Hematopoietic multipotent progenitor cell treated with erythropoietin and hydrocortisone succinate and interleukin-3 and kit ligand, for 15 days (in vitro differentiated cells): Measurements from ENCODE around the gene LZIC.
"Not testable (repeated sequence)": the region's sequence is repeated elsewhere in the genome, so short reads cannot be mapped to it uniquely, and the experiment has no call there.

Experiments used
- DNase-seq: peaks from one replicate; pipeline ENCODE4 v3.0.0-alpha.2; 2015; ENCODE audit warnings: low spot score

Gene LZIC

DNA sequence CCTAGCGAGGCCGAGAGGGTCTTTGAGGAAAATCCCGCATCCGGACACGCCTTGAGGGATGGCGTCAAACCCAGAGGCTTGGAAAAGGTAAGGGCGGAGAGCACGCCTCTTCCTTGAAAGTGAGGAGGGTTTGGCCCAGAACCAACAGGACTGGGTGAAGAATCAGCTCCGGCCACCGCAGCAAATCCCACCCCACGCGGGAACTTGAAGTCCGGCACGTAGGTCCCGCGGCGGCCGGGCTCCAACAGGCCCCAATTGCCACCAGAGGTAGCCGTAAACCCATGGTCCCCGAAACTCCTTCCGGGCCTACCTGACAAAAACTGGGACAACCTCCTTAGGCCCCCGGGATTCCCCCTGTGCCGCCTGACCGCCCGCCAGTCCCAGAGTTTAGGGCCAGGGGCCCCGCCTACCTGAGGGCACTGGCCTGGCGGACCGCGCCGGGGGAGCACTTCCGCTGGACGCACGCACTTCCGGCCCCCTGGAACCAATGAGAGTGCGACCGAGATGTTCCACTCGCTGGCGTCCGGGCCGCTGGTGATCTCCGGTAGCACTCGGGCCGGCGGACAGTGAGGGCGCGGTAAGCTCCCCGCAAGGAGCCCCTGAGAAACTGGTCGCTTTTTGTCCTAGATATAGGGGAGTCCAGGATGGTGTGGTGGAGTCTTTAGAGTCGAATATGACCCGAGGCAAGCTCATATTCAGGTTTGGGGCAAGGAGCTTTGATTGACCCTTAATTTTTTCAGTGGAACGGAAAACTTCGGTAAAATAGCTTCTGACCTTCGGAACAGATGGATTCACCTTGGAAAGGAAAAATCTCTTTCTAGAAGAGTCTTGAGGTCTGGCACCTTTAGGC lies at the start of gene LZIC, which contains the start of gene NMNAT1:
LZIC (minus strand) TSS at position 453 of the 850 bp plus-strand sequence. CDS start 6,772 bp downstream, outside the sequence.
NMNAT1 (plus strand) TSS at position 537 of the 850 bp plus-strand sequence. CDS start 28,599 bp downstream, outside the sequence.
- DNase-seq: peak; percentile 91

DNA sequence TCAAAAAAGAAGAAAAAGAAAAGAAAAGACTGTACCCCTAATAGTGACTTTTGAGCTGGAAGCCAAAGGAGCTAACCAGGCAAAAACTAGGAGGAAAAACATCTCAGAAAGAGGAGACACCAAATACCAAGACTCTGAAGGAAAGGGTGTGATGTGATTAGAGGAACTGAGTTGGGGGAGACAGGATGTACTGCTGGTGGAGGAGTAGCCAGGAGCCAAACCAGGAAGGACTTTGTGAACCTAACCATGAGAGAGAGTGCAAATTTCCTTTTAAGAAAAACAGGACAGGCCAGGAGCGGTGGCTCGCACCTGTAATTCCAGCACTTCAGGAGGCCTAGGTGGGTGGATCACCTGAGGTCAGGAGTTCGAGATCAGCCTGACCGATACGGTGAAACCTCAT lies 49.7 kb upstream of the LZIC start:
- DNase-seq: no peak

DNA sequence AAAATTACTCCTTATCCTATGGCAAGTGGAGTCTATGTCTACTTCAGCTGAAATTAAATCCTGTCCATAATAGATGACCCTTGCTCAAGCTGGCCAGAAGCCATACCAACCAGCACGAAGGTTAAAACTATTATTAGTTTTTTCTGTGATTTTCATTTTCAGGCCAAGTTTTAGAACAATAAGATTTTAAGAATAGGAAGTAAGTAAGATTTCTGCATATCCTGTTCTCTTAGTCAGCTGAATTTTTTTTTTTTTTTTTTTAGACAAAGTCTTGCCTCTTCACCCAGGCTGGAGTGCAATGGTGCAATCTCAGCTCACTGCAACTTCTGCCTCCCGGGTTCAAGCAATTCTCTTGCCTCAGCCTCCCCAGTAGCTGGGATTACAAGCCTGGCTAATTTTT lies 47.8 kb upstream of the LZIC start:
- no peak for DNase-seq

- DNase-seq: no peak
Observed at GRCh38 chr1:9989773-9990172, 46.6 kb upstream of the LZIC start.

- DNase-seq: no peak
Observed at GRCh38 chr1:9985001-9985400, 41.8 kb upstream of the LZIC start.

GRCh38 chr1:9984253-9984652 lies 41.1 kb upstream of the LZIC start:
- no peak for DNase-seq

GRCh38 chr1:9960706-9961562 lies 17.7 kb upstream of the LZIC start:
- no peak for DNase-seq

DNA sequence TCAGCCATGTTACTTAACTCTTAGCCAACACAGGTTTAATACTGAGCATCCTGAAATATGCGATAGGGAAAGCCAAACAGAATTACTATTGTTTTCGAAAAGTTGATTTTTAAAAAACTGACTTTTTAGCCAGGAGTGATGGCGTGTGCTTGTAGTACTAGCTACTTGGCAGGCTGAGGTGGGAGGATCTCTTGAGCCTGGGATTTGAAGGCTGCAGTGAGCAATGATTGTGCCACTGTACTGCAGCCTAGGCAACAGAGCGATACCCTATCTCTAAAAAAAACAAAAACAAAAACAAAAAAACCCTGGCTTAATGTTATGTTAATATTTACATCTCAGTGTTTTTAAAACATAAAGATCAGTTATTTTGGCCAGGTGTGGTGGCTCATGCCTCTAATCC lies 16.8 kb upstream of the LZIC start:
- DNase-seq: no peak

GRCh38 chr1:9957726-9958125 lies 14.5 kb upstream of the LZIC start:
- DNase-seq: no peak

GRCh38 chr1:9946315-9946714 lies 3.1 kb upstream of the LZIC start:
- no peak for DNase-seq

DNA sequence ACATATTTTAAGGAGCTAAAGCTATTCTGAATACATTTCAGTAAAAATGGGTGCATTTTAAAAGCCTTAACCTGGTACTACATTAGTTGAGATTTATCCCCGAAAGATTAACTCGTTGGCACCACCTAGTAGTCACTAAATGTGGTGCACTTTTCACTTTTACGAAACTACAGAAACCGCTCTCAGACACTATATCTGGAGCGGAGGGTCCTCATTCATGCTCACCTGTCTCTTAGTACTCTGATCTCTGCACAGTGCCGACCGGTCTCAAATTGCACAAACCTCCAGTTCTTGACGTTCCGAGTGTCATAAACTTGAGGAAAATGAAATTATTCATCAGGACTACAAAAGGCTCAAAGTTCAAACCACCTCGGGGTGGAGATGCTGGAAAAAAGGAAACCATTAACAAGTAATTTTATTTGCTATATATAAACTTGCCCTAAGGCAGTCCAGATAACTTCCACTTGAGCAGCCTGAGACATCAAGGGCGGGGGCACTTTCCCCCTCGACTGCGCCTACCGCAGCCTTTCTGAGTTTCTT lies 722 bp downstream of the LZIC start:
- peak; percentile 39 for DNase-seq

- no peak for DNase-seq
Observed at GRCh38 chr1:9929431-9930385, 13.5 kb downstream of the LZIC start.

DNA sequence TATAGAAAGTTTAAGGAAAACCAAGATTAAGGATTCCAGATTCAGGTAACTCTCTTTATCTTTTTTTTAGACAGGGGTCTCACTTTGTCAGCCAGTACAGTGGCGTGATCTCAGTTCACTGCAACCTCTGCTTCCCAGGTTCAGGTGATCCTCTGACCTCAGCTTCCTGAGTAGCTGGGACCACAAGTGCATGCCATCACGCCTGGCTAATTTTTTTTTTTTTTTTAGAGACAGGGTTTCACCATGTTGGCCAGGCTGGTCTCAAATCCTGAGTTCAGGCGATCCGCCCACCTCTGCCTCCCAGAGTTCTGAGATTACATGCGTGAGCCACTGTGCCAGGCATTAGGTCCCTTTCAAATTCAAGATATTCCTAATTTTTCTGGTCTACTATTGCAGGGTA lies 15.9 kb downstream of the LZIC start:
- DNase-seq: no peak

GRCh38 chr1:9922342-9922741 lies 20.8 kb downstream of the LZIC start:
- DNase-seq: no peak

DNA sequence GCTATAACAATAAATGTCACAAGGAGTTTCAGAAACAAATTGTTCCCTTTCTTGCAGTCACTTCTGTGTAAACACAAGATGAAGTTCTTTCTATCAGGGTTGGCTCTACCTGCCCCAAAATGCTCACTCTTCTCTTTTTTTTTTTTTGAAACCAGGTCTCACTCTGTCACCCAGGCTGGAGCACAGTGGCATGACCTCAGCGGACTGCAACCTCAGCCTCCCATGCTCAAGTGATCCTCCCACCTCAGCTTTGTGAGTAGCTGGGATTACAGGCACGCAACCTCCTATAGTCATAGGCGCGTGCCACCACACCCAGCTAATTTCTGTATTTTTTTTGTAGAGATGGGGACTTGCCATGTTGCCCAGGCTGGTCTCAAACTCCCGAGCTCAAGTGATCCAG lies 22.6 kb downstream of the LZIC start:
- no peak for DNase-seq

GRCh38 chr1:9917901-9918300 lies 25.3 kb downstream of the LZIC start:
- DNase-seq: no peak

DNA sequence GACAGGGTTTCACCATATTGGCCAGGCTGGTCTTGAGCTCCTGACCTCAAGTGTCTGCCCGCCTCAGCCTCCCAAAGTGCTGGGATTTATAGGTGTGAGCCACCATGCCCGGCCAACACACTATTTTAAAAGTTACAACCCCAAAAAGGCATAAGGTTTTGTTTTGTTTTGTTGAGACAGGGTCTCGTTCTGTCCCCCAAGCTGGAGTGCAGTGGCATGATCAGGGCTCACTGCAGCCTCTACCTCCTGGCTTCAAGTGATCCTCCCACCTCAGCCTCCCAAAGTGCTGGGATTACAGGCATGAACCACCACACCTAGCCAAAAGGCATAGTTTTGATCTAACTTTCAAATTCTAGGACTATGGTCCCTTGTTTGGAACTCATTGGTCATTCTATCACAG lies 25.7 kb downstream of the LZIC start:
- not testable (repeated sequence) for DNase-seq

GRCh38 chr1:9916452-9916851 lies 26.7 kb downstream of the LZIC start:
- DNase-seq: no peak

GRCh38 chr1:9914610-9914937 lies 28.6 kb downstream of the LZIC start:
- no peak for DNase-seq

GRCh38 chr1:9912264-9912936 lies 30.8 kb downstream of the LZIC start:
- no peak for DNase-seq
